Mesenchymal stem cell (in vitro differentiated cells and primary cell): ENCODE data around the gene ACSF3.

Experiments used
- DNase-seq: peaks from one replicate; pipeline ENCODE4 v3.0.0-alpha.2; 2013
- H2AFZ ChIP-seq: one replicate; pipeline ENCODE4 v1.6.1; 2013; ENCODE audit warnings: low read depth, mild to moderate bottlenecking, control low read depth, inconsistent platforms, low read length, moderate library complexity
- H2AK5ac ChIP-seq: 2 replicates; pipeline ENCODE4 v1.6.1; 2013; ENCODE audit warnings: low read length, moderate library complexity, mild to moderate bottlenecking, inconsistent platforms; ENCODE audit not compliant: severe bottlenecking
- H2BK120ac ChIP-seq: one replicate; pipeline ENCODE4 v1.6.1; 2013; ENCODE audit warnings: low read depth, mild to moderate bottlenecking, inconsistent platforms, low read length, moderate library complexity
- H2BK12ac ChIP-seq, 2 experiments: one replicate each; pipeline ENCODE4 v1.6.1; 2013; ENCODE audit warnings: inconsistent platforms in 2 of 2, low read length in 2 of 2, mild to moderate bottlenecking in 2 of 2, moderate library complexity in 2 of 2, control low read depth in 1 of 2
- H2BK15ac ChIP-seq: one replicate; pipeline ENCODE4 v1.6.1; 2013; ENCODE audit warnings: mild to moderate bottlenecking, low read depth, inconsistent platforms; ENCODE audit not compliant: poor library complexity, severe bottlenecking
- H2BK5ac ChIP-seq: 2 replicates; pipeline ENCODE4 v1.6.1; 2013; ENCODE audit warnings: low read depth, mild to moderate bottlenecking, low read length, control low read depth, inconsistent platforms; ENCODE audit not compliant: poor library complexity, severe bottlenecking
- H3K14ac ChIP-seq, 2 experiments: one replicate each; pipeline ENCODE4 v1.6.1; 2013; ENCODE audit warnings: inconsistent platforms in 2 of 2, low read length in 2 of 2, control low read depth in 1 of 2, mild to moderate bottlenecking in 1 of 2, moderate library complexity in 1 of 2
- H3K18ac ChIP-seq, 2 experiments: one replicate each; pipeline ENCODE4 v1.6.1; 2013; ENCODE audit warnings: inconsistent platforms in 2 of 2, low read length in 2 of 2, control low read depth in 1 of 2, low read depth in 1 of 2, mild to moderate bottlenecking in 1 of 2
- H3K23ac ChIP-seq, 2 experiments: one replicate each; pipeline ENCODE4 v1.6.1; 2013; ENCODE audit warnings: inconsistent platforms in 2 of 2, low read length in 2 of 2, mild to moderate bottlenecking in 2 of 2, moderate library complexity in 2 of 2, control low read depth in 1 of 2
- H3K27ac ChIP-seq: 2 replicates; pipeline ENCODE4 v1.5.1; 2013; ENCODE audit warnings: mild to moderate bottlenecking, moderate library complexity, low read length, control low read depth, inconsistent platforms; ENCODE audit not compliant: poor library complexity, severe bottlenecking
- H3K27me3 ChIP-seq, 2 experiments: 2 replicates each; pipeline versions ENCODE4 v1.6.1 to v1.7.0; 2013; ENCODE audit warnings: low read length in 2 of 2, mild to moderate bottlenecking in 2 of 2, moderate library complexity in 2 of 2, control low read depth in 1 of 2, inconsistent platforms in 1 of 2; ENCODE audit not compliant: control insufficient read depth in 1 of 2, insufficient read depth in 1 of 2
- H3K36me3 ChIP-seq, 2 experiments: 2 replicates each; pipeline versions ENCODE4 v1.6.1 to v1.7.0; 2013; ENCODE audit warnings: low read length in 2 of 2, control low read depth in 1 of 2, inconsistent platforms in 1 of 2, low read depth in 1 of 2, mild to moderate bottlenecking in 1 of 2; ENCODE audit not compliant: insufficient read depth in 2 of 2, control insufficient read depth in 1 of 2
- H3K4ac ChIP-seq, 2 experiments: one replicate each; pipeline ENCODE4 v1.6.1; 2013; ENCODE audit warnings: inconsistent platforms in 2 of 2, low read length in 2 of 2, mild to moderate bottlenecking in 2 of 2, moderate library complexity in 2 of 2, control low read depth in 1 of 2, low read depth in 1 of 2
- H3K4me1 ChIP-seq: 2 replicates; pipeline ENCODE4 v1.6.1; 2013; ENCODE audit warnings: low read depth, low read length, control low read depth; ENCODE audit not compliant: control insufficient read depth, insufficient read depth
- H3K4me2 ChIP-seq: 2 replicates; pipeline ENCODE4 v1.6.1; 2013; ENCODE audit warnings: low read length, mild to moderate bottlenecking, inconsistent platforms; ENCODE audit not compliant: poor library complexity, severe bottlenecking
- H3K4me3 ChIP-seq, 2 experiments: 2 replicates each; pipeline versions ENCODE4 v1.5.1 to v1.7.0; 2013; ENCODE audit warnings: low read length in 2 of 2, mild to moderate bottlenecking in 2 of 2, control low read depth in 1 of 2, low read depth in 1 of 2; ENCODE audit not compliant: insufficient read depth in 1 of 2
- H3K79me1 ChIP-seq: replicated peaks from 2 replicates; pipeline ENCODE4 v1.6.1; 2013; ENCODE audit warnings: mild to moderate bottlenecking, control low read depth, low read length, inconsistent platforms; ENCODE audit not compliant: poor library complexity, severe bottlenecking
- H3K9ac ChIP-seq: 2 replicates; pipeline ENCODE4 v1.7.0; 2013; ENCODE audit warnings: mild to moderate bottlenecking, low read length, moderate library complexity
- H3K9me3 ChIP-seq: 2 replicates; pipeline ENCODE4 v1.7.0; 2013; ENCODE audit warnings: mild to moderate bottlenecking, low read length; ENCODE audit not compliant: control insufficient read depth
- H4K8ac ChIP-seq: one replicate; pipeline ENCODE4 v1.6.1; 2013; ENCODE audit warnings: inconsistent platforms, mild to moderate bottlenecking, low read length, moderate library complexity
- H4K91ac ChIP-seq: one replicate; pipeline ENCODE4 v1.6.1; 2013; ENCODE audit warnings: mild to moderate bottlenecking, low read length, inconsistent platforms
- WGBS: methylation state at CpG from one replicate; pipeline ENCODE4 v1.1.7; 2013; ENCODE audit warnings: mixed read lengths; 5-methylcytosine and 5-hydroxymethylcytosine counted together

ACSF3 gene

GRCh38 chr16:89096768-89097391 is 3.2 kb downstream of the ACSF3 start:
- no peak overlapping the region for H3K9ac ChIP-seq
- H3K18ac ChIP-seq, result no peak overlapping the region
- H2AFZ ChIP-seq, result no peak overlapping the region
- no peak for DNase-seq
- H4K8ac ChIP-seq, result no peak overlapping the region
- H2BK12ac ChIP-seq, result no peak overlapping the region
- peaks cover 30% of the 10 kb centered on the region for H3K4me1 ChIP-seq
- H2BK15ac ChIP-seq, result no peak overlapping the region
- no peak overlapping the region for H2BK120ac ChIP-seq
- H3K4me2 ChIP-seq, result no peak overlapping the region
- H2AK5ac ChIP-seq, result no peak overlapping the region
- H3K14ac ChIP-seq, result no peak overlapping the region
- peaks cover 10 to 45% of the 10 kb centered on the region in 2 experiments for H3K36me3 ChIP-seq
- H3K23ac ChIP-seq, result no peak overlapping the region
- no peaks in the 10 kb centered on the region for H3K9me3 ChIP-seq
- 93% methylated on average over 24 of the region's 24 CpGs for WGBS
- H3K79me1 ChIP-seq, result peaks cover 48% of the 10 kb centered on the region
- H3K4ac ChIP-seq, result no peak overlapping the region
- no peak overlapping the region for H2BK5ac ChIP-seq
- H3K4me3 ChIP-seq, result no peak overlapping the region
- H3K27ac ChIP-seq, result no peak overlapping the region
- no peak overlapping the region for H4K91ac ChIP-seq
- peaks cover 0 to 7% of the 10 kb centered on the region in 2 experiments for H3K27me3 ChIP-seq

GRCh38 chr16:89097392-89097772 is 3.7 kb downstream of the ACSF3 start:
- no peak overlapping the region for H2AK5ac ChIP-seq
- H3K4ac ChIP-seq, result no peak overlapping the region
- H4K91ac ChIP-seq, result no peak overlapping the region
- no peaks in the 10 kb centered on the region for H3K9me3 ChIP-seq
- DNase-seq, result no peak
- no peak overlapping the region for H2BK12ac ChIP-seq
- no peak overlapping the region for H2BK5ac ChIP-seq
- H2AFZ ChIP-seq, result no peak overlapping the region
- H3K27me3 ChIP-seq, result peaks cover 0 to 2% of the 10 kb centered on the region in 2 experiments
- no peak overlapping the region for H3K27ac ChIP-seq
- no peak overlapping the region for H3K23ac ChIP-seq
- no peak overlapping the region for H3K4me2 ChIP-seq
- no peak overlapping the region for H2BK120ac ChIP-seq
- H3K14ac ChIP-seq, result no peak overlapping the region
- H3K18ac ChIP-seq, result no peak overlapping the region
- H2BK15ac ChIP-seq, result no peak overlapping the region
- H4K8ac ChIP-seq, result no peak overlapping the region
- no peak overlapping the region for H3K9ac ChIP-seq
- peaks cover 53% of the 10 kb centered on the region for H3K79me1 ChIP-seq
- no peak overlapping the region for H3K4me3 ChIP-seq
- H3K36me3 ChIP-seq, result peaks cover 15 to 50% of the 10 kb centered on the region in 2 experiments
- peaks cover 30% of the 10 kb centered on the region for H3K4me1 ChIP-seq
- WGBS, result 98% methylated on average over 14 of the region's 14 CpGs

- Histone ChIP-seq H3K27ac (no peak overlapping the region), H2BK12ac (no peak overlapping the region), H2AK5ac (no peak overlapping the region), H3K9me3 (no peaks in the 10 kb centered on the region), H3K4ac (no peak overlapping the region), H3K14ac (no peak overlapping the region), H3K18ac (no peak overlapping the region), H3K9ac (no peak overlapping the region), H4K91ac (no peak overlapping the region), H3K23ac (no peak overlapping the region), H3K4me3 (no peak overlapping the region), H3K27me3 (no peaks in the 10 kb centered on the region), H3K4me1 (peaks cover 28% of the 10 kb centered on the region), H2AFZ (no peak overlapping the region), H3K4me2 (no peak overlapping the region), H2BK5ac (no peak overlapping the region), H3K79me1 (peaks cover 57% of the 10 kb centered on the region), H4K8ac (no peak overlapping the region), H2BK120ac (no peak overlapping the region), H2BK15ac (no peak overlapping the region), H3K36me3 (peaks cover 31 to 65% of the 10 kb centered on the region in 2 experiments)
- WGBS, result 96% methylated on average over 26 of the region's 26 CpGs
- DNase-seq, result no peak
Observed at GRCh38 chr16:89098767-89099430, 5.2 kb downstream of the ACSF3 start.

GRCh38 chr16:89099905-89100304 is 6.3 kb downstream of the ACSF3 start:
- Histone ChIP-seq H3K4ac (no peak overlapping the region), H2AFZ (no peak overlapping the region), H2BK12ac (no peak overlapping the region), H3K23ac (no peak overlapping the region), H3K79me1 (peaks cover 50% of the 10 kb centered on the region), H3K4me3 (no peak overlapping the region), H2BK15ac (no peak overlapping the region), H3K9ac (no peak overlapping the region), H2AK5ac (no peak overlapping the region), H3K9me3 (no peaks in the 10 kb centered on the region), H4K91ac (no peak overlapping the region), H3K27me3 (no peaks in the 10 kb centered on the region), H3K4me1 (peaks cover 20% of the 10 kb centered on the region), H2BK120ac (no peak overlapping the region), H3K4me2 (no peak overlapping the region), H3K18ac (no peak overlapping the region), H4K8ac (no peak overlapping the region), H3K36me3 (peaks cover 39 to 75% of the 10 kb centered on the region in 2 experiments), H3K14ac (no peak overlapping the region), H3K27ac (no peak overlapping the region), H2BK5ac (no peak overlapping the region)
- DNase-seq, result no peak
- 88% methylated on average over 8 of the region's 11 CpGs for WGBS
